CD14-positive monocyte (primary cell): Measurements from ENCODE around the gene DGKI. TPM values are rescaled to one million over a fixed set of nuclear protein-coding genes. Genes with fewer than 3 reads are reported as not detected.

Experiments
- DNase-seq, 3 donors: peaks; one replicate each; pipeline ENCODE4 v3.0.0-alpha.2; 2011 to 2022
- H2AFZ ChIP-seq: 2 replicates; pipeline ENCODE4 v1.6.0; 2012; ENCODE audit warnings: mild to moderate bottlenecking, low read depth, low read length, inconsistent platforms; ENCODE audit not compliant: insufficient read depth, poor library complexity, severe bottlenecking
- H3K27ac ChIP-seq, 2 donors: 1 replicate in 1 of 2; 2 replicates in 1 of 2; pipeline ENCODE4 v1.5.1; 2012 to 2013; ENCODE audit warnings: low read length in 2 of 2, control low read depth in 1 of 2, inconsistent platforms in 1 of 2, low read depth in 1 of 2, mild to moderate bottlenecking in 1 of 2
- H3K27me3 ChIP-seq, 2 donors: one replicate each; pipeline versions ENCODE4 v1.6.0 to v1.6.1; 2011 to 2013; ENCODE audit warnings: low read length in 2 of 2; ENCODE audit not compliant: control insufficient read depth in 2 of 2, insufficient read depth in 2 of 2
- H3K36me3 ChIP-seq, 2 donors: replicated peaks in 1 of 2; 1 replicate in 1 of 2; 2 replicates in 1 of 2; pipeline versions ENCODE4 v1.5.1 to v1.6.1; 2012 to 2013; ENCODE audit warnings: low read length in 2 of 2, control low read depth in 1 of 2, inconsistent platforms in 1 of 2, mild to moderate bottlenecking in 1 of 2; ENCODE audit not compliant: insufficient read depth in 2 of 2, control insufficient read depth in 1 of 2
- H3K4me1 ChIP-seq, 2 donors: 1 replicate in 1 of 2; 2 replicates in 1 of 2; pipeline versions ENCODE4 v1.5.1 to v1.6.1; 2012 to 2013; ENCODE audit warnings: low read length in 2 of 2, control low read depth in 1 of 2, inconsistent platforms in 1 of 2, mild to moderate bottlenecking in 1 of 2, moderate library complexity in 1 of 2; ENCODE audit not compliant: insufficient read depth in 2 of 2, control insufficient read depth in 1 of 2
- H3K4me2 ChIP-seq: replicated peaks from 2 replicates; pipeline ENCODE3; 2012; ENCODE audit warnings: low read length, moderate library complexity, mild to moderate bottlenecking; ENCODE audit not compliant: poor library complexity, severe bottlenecking; ENCODE audit errors: extremely low read depth
- H3K4me3 ChIP-seq, 3 experiments: fragments of 200-600 bp in 1 of 3; sonication (generic) in 1 of 3; replicated peaks in 1 of 3; 1 replicate in 2 of 3; 2 replicates in 1 of 3; pipeline ENCODE4 v1.5.1; 2011 to 2013; ENCODE audit warnings: low read length in 3 of 3, mild to moderate bottlenecking in 3 of 3, control low read depth in 2 of 3, low read depth in 2 of 3, inconsistent platforms in 1 of 3, moderate library complexity in 1 of 3
- H3K79me2 ChIP-seq: 2 replicates; pipeline ENCODE4 v1.6.0; 2012; ENCODE audit warnings: mild to moderate bottlenecking, control low read depth, inconsistent platforms, low read length, moderate library complexity; ENCODE audit not compliant: insufficient read depth
- H3K9ac ChIP-seq: 2 replicates; pipeline ENCODE4 v1.6.0; 2017; ENCODE audit warnings: low read length, mild to moderate bottlenecking; ENCODE audit not compliant: insufficient read depth, poor library complexity, severe bottlenecking
- H3K9me3 ChIP-seq, 2 donors: replicated peaks in 1 of 2; 1 replicate in 1 of 2; 2 replicates in 1 of 2; pipeline versions ENCODE4 v1.5.1 to v1.6.1; 2012 to 2013; ENCODE audit warnings: low read length in 2 of 2, control low read depth in 1 of 2; ENCODE audit not compliant: control insufficient read depth in 1 of 2, insufficient read depth in 1 of 2
- H4K20me1 ChIP-seq: 2 replicates; pipeline ENCODE4 v1.6.0; 2012; ENCODE audit warnings: mild to moderate bottlenecking, low read length, control low read depth, moderate library complexity; ENCODE audit not compliant: insufficient read depth
- H3K27ac Mint-ChIP-seq, 7 donors: one replicate each; pipeline ENCODE4 v1.8.0; 2020; ENCODE audit warnings: mild to moderate bottlenecking in 7 of 7, mixed read lengths in 7 of 7, moderate library complexity in 6 of 7, inconsistent platforms in 2 of 7
- H3K27me3 Mint-ChIP-seq, 3 donors: one replicate each; pipeline ENCODE4 v1.8.0; 2021 to 2022; ENCODE audit warnings: low read depth in 3 of 3, mild to moderate bottlenecking in 3 of 3, mixed read lengths in 3 of 3, moderate library complexity in 3 of 3, inconsistent platforms in 1 of 3
- H3K36me3 Mint-ChIP-seq, 2 donors: one replicate each; pipeline ENCODE4 v1.8.0; 2020; ENCODE audit warnings: mixed read lengths in 2 of 2, inconsistent platforms in 1 of 2, mild to moderate bottlenecking in 1 of 2
- H3K4me1 Mint-ChIP-seq: one replicate; pipeline ENCODE4 v1.8.0; 2020; ENCODE audit warnings: mild to moderate bottlenecking, mixed read lengths
- H3K4me3 Mint-ChIP-seq, 2 donors: one replicate each; pipeline ENCODE4 v1.8.0; 2020; ENCODE audit warnings: mild to moderate bottlenecking in 2 of 2, mixed read lengths in 2 of 2, moderate library complexity in 1 of 2
- H3K9me3 Mint-ChIP-seq, 7 donors: one replicate each; pipeline ENCODE4 v1.8.0; 2020 to 2022; ENCODE audit warnings: mixed read lengths in 7 of 7, mild to moderate bottlenecking in 6 of 7, moderate library complexity in 6 of 7, inconsistent platforms in 2 of 7
- WGBS: methylation state at CpG from one replicate; pipeline ENCODE4 v1.1.5; 2013; ENCODE audit warnings: missing lambda C conversion rate; ENCODE audit not compliant: insufficient coverage; 5-methylcytosine and 5-hydroxymethylcytosine counted together
- intact Hi-C, 2 donors: fragments of 100-400 bp; cut with micrococcal nuclease; formaldehyde crosslinking; loops; one replicate each; pipeline versions ENCODE4 v1.15.0 to v1.15.1; 2023
- polyA plus RNA-seq, 3 donors: library from polyadenylated mRNA; depleted of rRNA in 1 of 3; unstranded in 2 of 3; stranded (reverse) in 1 of 3; fragments of 300-500 nt in 2 of 3; fragments of >200 nt in 1 of 3; fragmentation: Illumina TruSeq in 2 of 3; gene quantifications; 1 replicate in 2 of 3; 2 replicates in 1 of 3; pipeline ENCODE4 v1.2.3, GENCODE V29; 2012 to 2021
- TF ChIP-seq, protein P1 (sequence below): fragments of 200-600 bp; IDR thresholded peaks from one replicate; pipeline ENCODE4 v1.8.0; 2022; ENCODE audit warnings: antibody characterized with exemption, mild to moderate bottlenecking

The DGKI gene
- polyA plus RNA-seq, 3 donors: not detected

DNA sequence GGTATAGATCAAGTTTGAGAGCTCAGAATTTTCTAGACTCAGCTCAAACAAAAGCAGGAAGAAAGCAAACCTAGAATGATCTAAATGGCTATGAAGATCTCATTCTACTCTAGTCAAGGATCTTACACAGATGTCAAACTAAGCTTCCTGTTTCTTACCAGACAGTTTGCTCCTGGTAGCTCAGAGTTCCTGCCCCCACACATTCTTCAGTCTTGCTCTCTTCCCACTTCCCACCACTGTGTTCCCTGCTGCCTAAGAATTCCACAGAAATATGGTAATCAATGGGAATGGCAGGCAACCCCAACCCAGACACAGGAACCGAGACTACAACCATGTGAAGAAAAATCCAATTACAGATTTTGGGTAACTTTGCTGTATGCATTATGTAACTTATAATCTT is 369.8 kb downstream of the DGKI start:
- no peaks in the 10 kb centered on the region for H3K9me3 ChIP-seq
- Mint-ChIP-seq H3K4me3 (no peak overlapping the region), H3K27me3 (peaks cover 0 to 3% (median 0%) of the 10 kb centered on the region in 3 donors), H3K4me1 (no peaks in the 10 kb centered on the region), H3K9me3 (peaks cover 0 to 2% (median 0%) of the 10 kb centered on the region in 7 donors), H3K27ac (no peak overlapping the region), H3K36me3 (no peaks in the 10 kb centered on the region)
- no peak overlapping the region for H3K9ac ChIP-seq
- H3K4me1 ChIP-seq: no peaks in the 10 kb centered on the region
- no peak overlapping the region for H3K27ac ChIP-seq
- WGBS: no CpG with 5 or more reads among the region's 1 CpG
- intact Hi-C loops: no loop called here
- TF ChIP-seq, protein P1, sequence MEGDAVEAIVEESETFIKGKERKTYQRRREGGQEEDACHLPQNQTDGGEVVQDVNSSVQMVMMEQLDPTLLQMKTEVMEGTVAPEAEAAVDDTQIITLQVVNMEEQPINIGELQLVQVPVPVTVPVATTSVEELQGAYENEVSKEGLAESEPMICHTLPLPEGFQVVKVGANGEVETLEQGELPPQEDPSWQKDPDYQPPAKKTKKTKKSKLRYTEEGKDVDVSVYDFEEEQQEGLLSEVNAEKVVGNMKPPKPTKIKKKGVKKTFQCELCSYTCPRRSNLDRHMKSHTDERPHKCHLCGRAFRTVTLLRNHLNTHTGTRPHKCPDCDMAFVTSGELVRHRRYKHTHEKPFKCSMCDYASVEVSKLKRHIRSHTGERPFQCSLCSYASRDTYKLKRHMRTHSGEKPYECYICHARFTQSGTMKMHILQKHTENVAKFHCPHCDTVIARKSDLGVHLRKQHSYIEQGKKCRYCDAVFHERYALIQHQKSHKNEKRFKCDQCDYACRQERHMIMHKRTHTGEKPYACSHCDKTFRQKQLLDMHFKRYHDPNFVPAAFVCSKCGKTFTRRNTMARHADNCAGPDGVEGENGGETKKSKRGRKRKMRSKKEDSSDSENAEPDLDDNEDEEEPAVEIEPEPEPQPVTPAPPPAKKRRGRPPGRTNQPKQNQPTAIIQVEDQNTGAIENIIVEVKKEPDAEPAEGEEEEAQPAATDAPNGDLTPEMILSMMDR: no peak
- no peaks in the 10 kb centered on the region for H3K36me3 ChIP-seq
- H3K4me3 ChIP-seq: no peak overlapping the region
- DNase-seq: no peak
- H4K20me1 ChIP-seq: no peaks in the 10 kb centered on the region
- H3K4me2 ChIP-seq: no peak overlapping the region
- H3K79me2 ChIP-seq: no peaks in the 10 kb centered on the region
- no peaks in the 10 kb centered on the region for H3K27me3 ChIP-seq
- H2AFZ ChIP-seq: no peak overlapping the region

DNA sequence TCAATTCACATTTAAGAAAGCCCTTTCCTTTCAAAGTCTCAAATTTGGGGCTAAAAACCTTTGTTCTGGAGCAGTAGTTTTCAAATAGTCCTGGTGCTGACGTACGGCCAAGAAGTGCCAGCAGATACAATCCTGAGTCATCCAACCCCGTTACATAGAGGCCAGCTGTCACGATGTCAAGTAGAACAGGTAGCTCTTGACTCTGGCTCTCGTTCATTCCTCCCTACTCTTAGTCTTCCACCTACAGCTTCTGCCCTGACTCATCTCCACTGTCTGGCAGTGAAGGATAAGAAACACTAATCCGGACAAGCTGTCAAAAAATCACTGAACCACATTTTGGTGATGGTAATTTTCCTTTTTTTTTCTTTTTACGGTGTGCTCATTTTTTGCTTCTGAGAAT is 370.8 kb downstream of the DGKI start:
- Histone ChIP-seq H3K27ac (no peak overlapping the region), H3K4me3 (no peak overlapping the region), H4K20me1 (no peaks in the 10 kb centered on the region), H3K36me3 (no peaks in the 10 kb centered on the region), H2AFZ (no peak overlapping the region), H3K9ac (no peak overlapping the region), H3K27me3 (no peaks in the 10 kb centered on the region), H3K79me2 (no peaks in the 10 kb centered on the region), H3K4me1 (no peaks in the 10 kb centered on the region), H3K4me2 (no peak overlapping the region), H3K9me3 (no peaks in the 10 kb centered on the region)
- Mint-ChIP-seq H3K4me3 (no peak overlapping the region), H3K9me3 (peaks cover 0 to 2% (median 0%) of the 10 kb centered on the region in 7 donors), H3K36me3 (no peaks in the 10 kb centered on the region), H3K4me1 (no peaks in the 10 kb centered on the region), H3K27me3 (peaks cover 0 to 3% (median 0%) of the 10 kb centered on the region in 3 donors), H3K27ac (no peak overlapping the region)
- intact Hi-C loops: no loop called here
- TF ChIP-seq, protein P1: no peak
- WGBS: 91% methylated on average over 5 of the region's 7 CpGs
- DNase-seq: no peak
